Ureter (tissue), 1 donor: ENCODE measurements around the gene SYT7. TPM values are rescaled to one million over a fixed set of nuclear protein-coding genes. Genes with fewer than 3 reads are reported as not detected.
"Not testable (repeated sequence)": the region's sequence is repeated elsewhere in the genome, so short reads cannot be mapped to it uniquely, and the experiment has no call there.

ENCODE experiments used
- DNase-seq: peaks from one replicate; pipeline ENCODE4 v3.0.0-alpha.2; 2020; ENCODE audit warnings: low spot score
- total RNA-seq: library from RNA; stranded (reverse); gene quantifications from one replicate; pipeline ENCODE4 v1.2.4, GENCODE V29; 2023
- donor health status: DM: yes; HTN: yes; CAD: no.

SYT7 gene
- total RNA-seq, 1 donor from 2014 or later: 6.7 TPM

GRCh38 chr11:61480261-61480993 lies 100.4 kb downstream of the SYT7 start:
- no peak for DNase-seq

DNA sequence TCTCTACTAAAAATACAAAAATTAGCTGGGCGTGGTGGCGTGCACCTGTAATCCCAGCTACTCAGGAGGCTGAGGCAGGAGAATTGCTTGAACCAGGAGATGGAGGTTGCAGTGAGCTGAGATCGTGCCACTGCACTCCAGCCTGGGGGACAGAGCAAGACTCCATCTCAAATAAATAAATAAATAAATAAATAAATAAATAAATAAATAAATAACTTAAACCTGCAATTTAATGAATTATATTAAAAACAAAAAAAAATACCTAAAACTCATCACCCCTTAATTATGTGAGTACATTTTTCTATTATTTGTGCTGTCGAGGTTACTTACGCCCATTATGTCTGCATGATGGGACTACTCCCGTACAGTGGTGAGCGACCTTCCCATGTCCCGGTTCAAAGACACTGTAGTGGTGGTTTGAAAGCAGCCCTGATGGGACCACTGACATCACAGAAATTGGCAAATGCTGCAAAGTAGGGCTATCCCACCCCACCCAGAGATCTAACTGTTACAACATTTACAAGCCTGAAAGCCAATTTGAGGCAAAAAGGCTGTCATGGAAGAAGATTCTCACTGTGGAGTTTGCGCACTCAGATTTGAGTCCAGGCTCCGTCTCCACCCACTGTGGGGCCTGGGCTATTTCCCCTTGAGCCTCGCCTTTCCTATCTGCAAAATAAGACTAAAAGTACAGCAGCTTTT lies 101.4 kb downstream of the SYT7 start:
- not testable (repeated sequence) for DNase-seq

GRCh38 chr11:61477727-61478148 lies 103.1 kb downstream of the SYT7 start:
- DNase-seq: no peak

DNA sequence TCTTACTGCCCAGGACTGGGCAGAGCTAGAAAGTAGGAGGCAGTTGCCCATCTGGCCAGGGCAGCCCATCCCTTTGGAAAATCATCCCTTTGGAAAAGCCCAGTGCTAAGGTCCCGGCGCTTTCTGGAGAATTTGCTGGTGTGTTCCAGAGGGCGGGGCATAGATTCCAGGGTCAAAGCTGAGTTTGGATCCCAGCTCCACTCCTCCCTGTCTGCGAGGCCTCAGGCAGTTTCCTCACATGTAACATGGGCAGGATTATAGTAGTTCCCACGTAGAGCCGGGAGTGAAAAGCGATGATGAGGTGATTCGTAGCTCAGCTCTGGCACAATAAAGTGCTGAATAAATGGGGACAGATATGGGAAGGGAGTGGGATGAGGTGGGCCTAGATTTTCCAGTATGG lies 103.8 kb downstream of the SYT7 start:
- no peak for DNase-seq

DNA sequence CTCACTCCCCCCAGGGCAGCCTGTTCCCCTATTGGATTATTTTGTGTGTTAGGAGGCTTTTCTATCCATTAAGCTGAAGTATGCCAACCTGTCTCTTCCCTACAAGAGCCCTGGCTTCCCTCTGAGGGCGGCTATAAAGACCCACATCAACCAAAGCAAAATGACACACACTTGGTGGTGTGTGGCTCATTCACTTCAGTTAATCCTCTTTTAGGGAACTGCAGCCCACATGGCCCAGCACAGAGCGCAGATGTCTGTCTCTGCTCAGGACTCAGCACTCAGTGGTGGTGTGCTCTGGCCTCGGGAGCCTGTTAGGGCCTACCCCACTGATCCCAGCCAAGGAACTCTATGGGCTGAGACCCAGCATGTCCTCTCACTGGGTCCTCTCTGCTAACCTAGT lies 104.5 kb downstream of the SYT7 start:
- DNase-seq: no peak

DNA sequence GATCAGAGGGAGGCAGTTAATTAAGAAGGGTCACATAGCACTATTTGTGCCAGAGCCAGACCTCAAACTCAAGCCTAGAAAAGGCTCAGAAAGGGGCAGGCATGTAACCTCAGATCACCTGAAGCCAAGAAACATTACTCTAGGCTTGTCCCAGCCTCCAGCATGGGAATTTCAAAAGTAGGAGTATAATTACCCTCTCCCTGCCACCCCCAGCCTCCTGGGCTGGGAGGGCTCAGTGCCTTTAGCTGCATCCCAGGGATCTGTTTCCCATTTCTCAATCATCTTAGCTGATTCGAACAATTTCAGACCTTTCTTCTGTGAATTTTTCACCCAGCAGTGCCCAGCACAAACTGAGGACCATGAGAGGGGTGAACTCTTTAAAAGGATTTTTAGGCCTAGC lies 105.4 kb downstream of the SYT7 start:
- DNase-seq: no peak

- no peak for DNase-seq
These were observed 106.7 kb downstream of the SYT7 start for GRCh38 chr11:61474013-61474643.

DNA sequence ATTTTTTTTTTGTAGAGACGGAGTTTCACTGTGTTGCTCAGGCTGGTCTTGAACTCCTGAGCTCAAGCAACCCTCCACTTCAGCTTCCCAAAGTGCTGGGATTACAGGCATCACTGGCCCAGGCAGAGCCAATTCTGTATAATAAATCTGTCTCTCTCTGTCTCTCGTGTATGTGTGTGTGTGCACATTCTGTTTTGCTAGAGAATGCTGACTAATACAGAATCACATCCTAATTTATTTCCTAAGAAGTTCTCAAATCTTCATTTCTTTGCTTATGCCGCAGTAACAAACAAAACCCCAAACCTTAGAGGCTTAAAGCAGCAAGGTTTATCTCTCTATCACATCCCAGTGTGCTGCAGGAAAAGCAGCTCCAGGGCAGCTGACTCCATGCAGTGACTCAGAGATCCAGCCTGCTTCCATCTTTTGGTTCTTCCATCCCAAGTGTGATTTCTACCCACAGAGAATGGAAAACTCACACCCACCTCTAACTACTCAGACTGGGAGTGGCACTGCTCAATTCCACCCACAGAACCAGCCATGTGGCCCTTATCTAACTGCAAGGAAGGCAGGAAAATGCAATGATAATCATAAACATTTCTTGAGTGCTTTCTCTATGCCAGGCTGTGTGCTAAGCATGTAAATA lies 107.4 kb downstream of the SYT7 start:
- no peak for DNase-seq

- no peak for DNase-seq
These were observed 108.0 kb downstream of the SYT7 start for GRCh38 chr11:61472868-61473267.

DNA sequence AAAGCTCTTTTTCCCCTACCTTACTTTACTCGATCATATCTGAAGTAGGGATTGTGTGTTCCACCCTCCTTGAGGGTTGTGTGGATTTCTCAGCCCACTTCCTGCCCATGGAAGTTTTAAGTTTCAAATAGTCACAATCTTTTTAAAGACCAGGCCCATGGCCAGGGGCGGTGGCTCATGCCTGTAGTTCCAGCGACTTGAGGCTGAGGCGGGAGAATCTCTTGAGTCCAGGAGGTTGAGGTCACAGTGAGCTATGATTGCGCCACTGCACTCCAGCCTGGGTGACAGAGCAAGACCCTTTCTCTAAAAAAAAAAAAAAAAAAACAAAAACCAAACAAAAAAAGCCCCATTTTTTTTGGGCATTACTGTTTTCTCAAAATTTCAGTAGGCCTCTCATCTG lies 108.6 kb downstream of the SYT7 start:
- DNase-seq: no peak

DNA sequence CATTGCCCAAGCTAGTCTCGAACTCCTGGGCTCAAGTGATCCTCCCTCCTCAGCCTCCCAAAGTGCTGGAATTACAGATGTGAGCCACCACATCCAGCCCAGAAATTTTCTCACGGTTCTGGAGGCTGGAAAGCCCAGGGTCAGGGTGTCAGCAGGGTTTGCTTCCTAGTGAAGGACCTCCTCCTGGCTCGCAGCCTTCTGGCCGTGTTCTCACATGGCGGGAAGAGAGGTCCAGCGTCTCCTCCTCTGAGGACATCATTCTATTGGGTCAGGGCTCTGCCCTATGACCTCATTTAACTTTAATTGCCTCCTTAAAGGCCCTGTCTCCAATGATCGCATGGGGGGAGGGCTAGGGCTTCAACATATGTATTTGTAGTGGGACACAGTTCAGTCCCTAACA lies 112.9 kb downstream of the SYT7 start:
- no peak for DNase-seq

DNA sequence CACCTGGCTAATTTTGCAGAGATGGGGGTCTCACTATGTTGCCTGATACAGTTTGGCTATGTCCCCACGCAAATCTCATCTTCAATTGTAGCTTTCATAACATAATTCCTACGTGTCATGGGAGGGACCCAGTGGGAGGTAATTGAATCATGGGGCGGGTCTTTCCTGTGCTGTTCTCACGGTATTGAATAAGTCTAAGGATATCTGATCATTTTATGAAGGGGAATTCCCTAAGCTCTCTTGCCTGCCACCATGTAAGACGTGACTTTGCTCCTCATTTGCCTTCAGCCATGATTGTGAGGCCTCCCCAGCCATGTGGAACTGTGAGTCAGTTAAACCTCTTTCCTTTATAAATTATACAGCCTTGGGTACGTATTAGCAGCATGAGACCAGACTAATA lies 113.3 kb downstream of the SYT7 start:
- DNase-seq: not testable (repeated sequence)

Other genes starting within 250 kb of the SYT7 start
- gene DDB1, start 248.0 kb downstream of the SYT7 start, total RNA-seq: 193 TPM
- gene TKFC, start 247.8 kb downstream of the SYT7 start, total RNA-seq: 99.8 TPM
- gene CYB561A3, start 219.2 kb downstream of the SYT7 start, total RNA-seq: 48.4 TPM
- gene TMEM138, start 218.7 kb downstream of the SYT7 start, total RNA-seq: 69.5 TPM
- 17.3 TPM for gene TMEM216, start 188.5 kb downstream of the SYT7 start, total RNA-seq
- 124 TPM for gene CPSF7, start 151.1 kb downstream of the SYT7 start, total RNA-seq
- 40.4 TPM for gene SDHAF2, start 151.0 kb downstream of the SYT7 start, total RNA-seq
- gene LRRC10B, start 72.3 kb downstream of the SYT7 start, total RNA-seq: 0.89 TPM
- 2.7 TPM for gene DAGLA, start 99.3 kb upstream of the SYT7 start, total RNA-seq
- gene MYRF, start 171.6 kb upstream of the SYT7 start, total RNA-seq: 4.7 TPM
- gene TMEM258, start 211.5 kb upstream of the SYT7 start, total RNA-seq: 98.7 TPM
- 10.4 TPM for gene FEN1, start 211.8 kb upstream of the SYT7 start, total RNA-seq
- gene FADS1, start 235.9 kb upstream of the SYT7 start, total RNA-seq: 40.7 TPM
- 118 TPM for gene FADS2, start 247.2 kb upstream of the SYT7 start, total RNA-seq